C4-2B (cell line): ENCODE data around the gene OGDHL.

Experiments used
- CTCF ChIP-seq: fragments of 450-650 bp; conservative IDR thresholded peaks from 2 replicates; pipeline ENCODE4 v1.5.1; 2017; ENCODE audit warnings: mild to moderate bottlenecking
- ZFX ChIP-seq: fragments of 450-650 bp; IDR thresholded peaks from 2 replicates; pipeline ENCODE4 v1.6.1; 2017

GRCh38 chr10:49758249-49758930 lies 3.7 kb downstream of the OGDHL start:
- TF ChIP-seq CTCF = no peak
- no peak for TF ChIP-seq ZFX
